HepG2 (cell line): ENCODE results near the gene RPL3. TPM values are rescaled to one million over a fixed set of nuclear protein-coding genes. Genes with fewer than 3 reads are reported as not detected.

Experiments
- ATAC-seq: fragments of 200-7000 bp; cut with Tn5 transposase; 3 replicates; pipeline ENCODE4 v1.9.1; 2020; ENCODE audit warnings: mild to moderate bottlenecking, moderate library complexity
- BruUV-seq: library from RNA; stranded (reverse); fragments of 400-500 nt; replicated peaks from 2 replicates; lab custom pipeline; 2021; lab: Mats Ljungman, UMichigan
- CTCF ChIA-PET: fragments of 300-600 bp; formaldehyde crosslinking; extraction: SDS; loops from one replicate; lab custom pipeline; 2021; ENCODE audit warnings: low total read pairs, inconsistent platforms, low intra/inter-chr PET ratio; lab: Yijun Ruan, JAX
- POLR2A ChIA-PET: fragments of 350-600 bp; sonication (Branson Sonifier 250); formaldehyde crosslinking; loops from one replicate; lab custom pipeline; 2020; ENCODE audit warnings: antibody characterized with exemption, inconsistent platforms; lab: Yijun Ruan, JAX
- DNase-seq: peaks from one replicate; pipeline ENCODE4 v3.0.0-alpha.2; 2015; ENCODE audit warnings: low spot score
- FAIRE-seq: peaks from 3 replicates; lab custom pipeline; 2011; peaks lifted over from hg19 to GRCh38; lab: Jason Lieb, UNC
- H2AFZ ChIP-seq: one replicate; pipeline ENCODE4 v1.6.1; 2011; ENCODE audit warnings: low read length, inconsistent platforms
- H3K27ac ChIP-seq: fragments of 300-600 bp; 3 replicates; pipeline ENCODE4 v1.8.0; 2011; ENCODE audit warnings: mixed run types, mild to moderate bottlenecking, mixed read lengths, low read length, inconsistent platforms; ENCODE audit not compliant: insufficient read depth; ENCODE audit errors: extremely low read length
- H3K27me3 ChIP-seq, 2 experiments: fragments of 200-600 bp in 1 of 2; 2 replicates in 1 of 2; 3 replicates in 1 of 2; pipeline versions ENCODE4 v1.6.0 to v1.8.0; 2011; ENCODE audit warnings: low read length in 2 of 2, mild to moderate bottlenecking in 2 of 2, moderate library complexity in 2 of 2, inconsistent platforms in 1 of 2; ENCODE audit not compliant: insufficient read depth in 2 of 2, control insufficient read depth in 1 of 2
- H3K36me3 ChIP-seq, 2 experiments: fragments of 200-600 bp in 1 of 2; replicated peaks in 1 of 2; 2 replicates in 1 of 2; 3 replicates in 1 of 2; pipeline versions ENCODE4 v1.5.1 to v1.8.0; 2011; ENCODE audit warnings: low read length in 2 of 2, inconsistent platforms in 1 of 2; ENCODE audit not compliant: insufficient read depth in 2 of 2, control insufficient read depth in 1 of 2
- H3K4me1 ChIP-seq: 2 replicates; pipeline ENCODE4 v1.5.1; 2012; ENCODE audit warnings: low read length, inconsistent platforms; ENCODE audit not compliant: insufficient read depth
- H3K4me2 ChIP-seq: 2 replicates; pipeline ENCODE4 v1.6.0; 2011; ENCODE audit warnings: low read depth, low read length, inconsistent platforms
- H3K4me3 ChIP-seq, 3 experiments: fragments of 200-600 bp in 1 of 3; sonication (generic), shearing (Covaris generic) in 1 of 3; replicated peaks in 1 of 3; 2 replicates each; pipeline ENCODE4 v1.5.1; 2011 to 2016; ENCODE audit warnings: low read length in 3 of 3, inconsistent platforms in 2 of 3, low read depth in 2 of 3, mild to moderate bottlenecking in 2 of 3, control low read depth in 1 of 3, mixed read lengths in 1 of 3; ENCODE audit not compliant: insufficient read depth in 1 of 3
- H3K79me2 ChIP-seq: one replicate; pipeline ENCODE4 v1.6.1; 2011; ENCODE audit warnings: low read length, inconsistent platforms; ENCODE audit not compliant: insufficient read depth
- H3K9ac ChIP-seq: 2 replicates; pipeline ENCODE4 v1.6.0; 2011; ENCODE audit warnings: mild to moderate bottlenecking, low read depth, low read length, inconsistent platforms; ENCODE audit not compliant: insufficient read depth
- H3K9me3 ChIP-seq: 2 replicates; pipeline ENCODE4 v1.5.1; 2012; ENCODE audit warnings: mild to moderate bottlenecking, low read length
- H4K20me1 ChIP-seq: 2 replicates; pipeline ENCODE4 v1.6.0; 2011; ENCODE audit warnings: inconsistent platforms, mild to moderate bottlenecking, low read length, moderate library complexity; ENCODE audit not compliant: insufficient read depth
- ATF2 ChIP-seq: sonication (generic); formaldehyde crosslinking; IDR thresholded peaks from 2 replicates; pipeline ENCODE4 v1.4.0; 2020; ENCODE audit warnings: missing genetic modification reagents
- EEA1 ChIP-seq: sonication (generic); formaldehyde crosslinking; IDR thresholded peaks from 2 replicates; pipeline ENCODE4 v1.5.1; 2020; ENCODE audit warnings: mild to moderate bottlenecking, missing genetic modification reagents, borderline replicate concordance
- GTF2F1 ChIP-seq: fragments of 150-350 bp; IDR thresholded peaks from 2 replicates; pipeline ENCODE4 v1.6.1; 2014; ENCODE audit warnings: low read length
- HIVEP1 ChIP-seq: sonication (generic); formaldehyde crosslinking; IDR thresholded peaks from 2 replicates; pipeline ENCODE4 v1.4.0; 2020; ENCODE audit warnings: mild to moderate bottlenecking, missing genetic modification reagents
- HMG20A ChIP-seq: IDR thresholded peaks from 2 replicates; pipeline ENCODE4 v1.6.1; 2016; ENCODE audit warnings: borderline replicate concordance
- MAZ ChIP-seq, 2 experiments: sonication (generic) in 1 of 2; formaldehyde crosslinking in 1 of 2; IDR thresholded peaks; 2 replicates each; pipeline versions ENCODE4 v1.5.0 to v1.6.1; 2012 to 2020; ENCODE audit warnings: low read depth in 2 of 2, mild to moderate bottlenecking in 2 of 2, borderline replicate concordance in 1 of 2, improper control_type of control experiment in 1 of 2, low read length in 1 of 2, missing genetic modification reagents in 1 of 2, moderate library complexity in 1 of 2
- RFX3 ChIP-seq: IDR thresholded peaks from 2 replicates; pipeline ENCODE4 v1.6.1; 2016; ENCODE audit warnings: missing biosample characterization, missing genetic modification reagents
- RORA ChIP-seq: sonication (generic); formaldehyde crosslinking; IDR thresholded peaks from 2 replicates; pipeline ENCODE4 v1.5.0; 2020; ENCODE audit warnings: mild to moderate bottlenecking, missing genetic modification reagents, moderate library complexity
- RXRB ChIP-seq: IDR thresholded peaks from 2 replicates; pipeline ENCODE4 v1.6.1; 2016; ENCODE audit warnings: borderline replicate concordance, missing genetic modification reagents, missing compliant biosample characterization
- SAP130 ChIP-seq: IDR thresholded peaks from 2 replicates; pipeline ENCODE4 v1.6.1; 2016; ENCODE audit warnings: low read depth
- TGIF2 ChIP-seq: IDR thresholded peaks from 2 replicates; pipeline ENCODE4 v1.6.1; 2016; ENCODE audit warnings: control low read depth, missing compliant biosample characterization
- ZBTB7A ChIP-seq: sonication (generic); formaldehyde crosslinking; IDR thresholded peaks from 2 replicates; pipeline ENCODE4 v1.8.0; 2022; ENCODE audit warnings: mild to moderate bottlenecking, missing genetic modification reagents
- ZNF451 ChIP-seq: sonication (generic); formaldehyde crosslinking; IDR thresholded peaks from 2 replicates; pipeline ENCODE4 v1.5.0; 2020; ENCODE audit warnings: mild to moderate bottlenecking, missing genetic modification reagents
- ZNF7 ChIP-seq: IDR thresholded peaks from 2 replicates; pipeline ENCODE4 v1.6.1; 2016; ENCODE audit warnings: missing biosample characterization, missing genetic modification reagents
- ZSCAN30 ChIP-seq: sonication (generic); formaldehyde crosslinking; IDR thresholded peaks from 2 replicates; pipeline ENCODE4 v1.5.0; 2020; ENCODE audit warnings: mild to moderate bottlenecking, missing genetic modification reagents
- WGBS: methylation state at CpG from one replicate; pipeline ENCODE4 v1.1.6; 2017; ENCODE audit warnings: low lambda C conversion rate; 5-methylcytosine and 5-hydroxymethylcytosine counted together
- in situ Hi-C: cut with HindIII; loops from 2 replicates; pipeline ENCODE4 v1.10.0; 2017; ENCODE audit warnings: low pct_unique_long_range_greater_than_20kb; ENCODE audit not compliant: extremely low pct_ligation_motif_present
- intact Hi-C: fragments of 100-400 bp; cut with micrococcal nuclease; formaldehyde crosslinking; loops from one replicate; pipeline ENCODE4 v1.10.0; 2022; ENCODE audit not compliant: unreplicated experiment
- polyA plus RNA-seq, 8 experiments: library from polyadenylated mRNA; depleted of rRNA in 3 of 8; stranded (reverse) in 7 of 8; unstranded in 1 of 8; fragments of >200 nt; fragmentation: Illumina TruSeq in 4 of 8; extraction: Trizol in 4 of 8; gene quantifications; 2 replicates each; pipeline versions ENCODE4 v1.2.1 to v1.2.3, GENCODE V29; 2011 to 2016; ENCODE audit warnings: low read depth in 4 of 8, missing spikeins in 1 of 8, mixed read lengths in 1 of 8; ENCODE audit not compliant: insufficient read depth in 1 of 8
- total RNA-seq, 5 experiments: library from RNA; depleted of rRNA; stranded (reverse); fragments of >200 nt; fragmentation: Illumina TruSeq; extraction: Trizol; gene quantifications; 2 replicates each; pipeline ENCODE4 v1.2.3, GENCODE V29; 2016; ENCODE audit warnings: low read depth in 1 of 5
- TF ChIP-seq, protein P1 (sequence below): sonication (generic); formaldehyde crosslinking; IDR thresholded peaks from 2 replicates; pipeline ENCODE4 v1.4.0; 2020; ENCODE audit warnings: mild to moderate bottlenecking, missing genetic modification reagents

The RPL3 gene
- total and polyA plus RNA-seq, 2 of the 13 experiments (the other 11 are each of a cell fraction or from before 2014, with no cell fraction given): 1,051 to 3,279 TPM

- H4K20me1 ChIP-seq: no peaks in the 10 kb centered on the region
- in situ Hi-C loops (no loop called here), intact Hi-C loops (loop anchor here (5.0 kb wide), 1 partner anchor 35 kb away; no protein-coding TSS in a partner anchor)
- no peaks in the 10 kb centered on the region for H3K9me3 ChIP-seq
- H3K79me2 ChIP-seq: no peaks in the 10 kb centered on the region
- no peak for ATAC-seq
- no peaks in the 10 kb centered on the region; a peak in 2 of 5 replicates for H3K27me3 ChIP-seq
- no peak overlapping the region for H2AFZ ChIP-seq
- no TSS peak for BruUV-seq
- no peak for DNase-seq
- H3K36me3 ChIP-seq: no peaks in the 10 kb centered on the region
- POLR2A ChIA-PET: interaction anchor here (1.2 to 4.1 kb wide), 3 partner anchors 10 to 16 kb away, joined by 3 to 55 read pairs (median 14); partner anchors contain the start of gene RPL3
- 28% methylated on average over 6 of the region's 7 CpGs for WGBS
- no peak overlapping the region for H3K9ac ChIP-seq
- FAIRE-seq: no peak
- H3K4me3 ChIP-seq: no peak overlapping the region
- peaks cover 88% of the 10 kb centered on the region for H3K4me1 ChIP-seq
- H3K4me2 ChIP-seq: no peak overlapping the region
- CTCF ChIA-PET: interaction anchor here (0.8 kb wide), 1 partner anchor 166 kb away, joined by 3 read pairs; no protein-coding TSS in a partner anchor
- no peak overlapping the region for H3K27ac ChIP-seq
- TF ChIP-seq HIVEP1 (CRISPR knock-in tag): no peak
- no peak for TF ChIP-seq EEA1
- TF ChIP-seq, protein P1, sequence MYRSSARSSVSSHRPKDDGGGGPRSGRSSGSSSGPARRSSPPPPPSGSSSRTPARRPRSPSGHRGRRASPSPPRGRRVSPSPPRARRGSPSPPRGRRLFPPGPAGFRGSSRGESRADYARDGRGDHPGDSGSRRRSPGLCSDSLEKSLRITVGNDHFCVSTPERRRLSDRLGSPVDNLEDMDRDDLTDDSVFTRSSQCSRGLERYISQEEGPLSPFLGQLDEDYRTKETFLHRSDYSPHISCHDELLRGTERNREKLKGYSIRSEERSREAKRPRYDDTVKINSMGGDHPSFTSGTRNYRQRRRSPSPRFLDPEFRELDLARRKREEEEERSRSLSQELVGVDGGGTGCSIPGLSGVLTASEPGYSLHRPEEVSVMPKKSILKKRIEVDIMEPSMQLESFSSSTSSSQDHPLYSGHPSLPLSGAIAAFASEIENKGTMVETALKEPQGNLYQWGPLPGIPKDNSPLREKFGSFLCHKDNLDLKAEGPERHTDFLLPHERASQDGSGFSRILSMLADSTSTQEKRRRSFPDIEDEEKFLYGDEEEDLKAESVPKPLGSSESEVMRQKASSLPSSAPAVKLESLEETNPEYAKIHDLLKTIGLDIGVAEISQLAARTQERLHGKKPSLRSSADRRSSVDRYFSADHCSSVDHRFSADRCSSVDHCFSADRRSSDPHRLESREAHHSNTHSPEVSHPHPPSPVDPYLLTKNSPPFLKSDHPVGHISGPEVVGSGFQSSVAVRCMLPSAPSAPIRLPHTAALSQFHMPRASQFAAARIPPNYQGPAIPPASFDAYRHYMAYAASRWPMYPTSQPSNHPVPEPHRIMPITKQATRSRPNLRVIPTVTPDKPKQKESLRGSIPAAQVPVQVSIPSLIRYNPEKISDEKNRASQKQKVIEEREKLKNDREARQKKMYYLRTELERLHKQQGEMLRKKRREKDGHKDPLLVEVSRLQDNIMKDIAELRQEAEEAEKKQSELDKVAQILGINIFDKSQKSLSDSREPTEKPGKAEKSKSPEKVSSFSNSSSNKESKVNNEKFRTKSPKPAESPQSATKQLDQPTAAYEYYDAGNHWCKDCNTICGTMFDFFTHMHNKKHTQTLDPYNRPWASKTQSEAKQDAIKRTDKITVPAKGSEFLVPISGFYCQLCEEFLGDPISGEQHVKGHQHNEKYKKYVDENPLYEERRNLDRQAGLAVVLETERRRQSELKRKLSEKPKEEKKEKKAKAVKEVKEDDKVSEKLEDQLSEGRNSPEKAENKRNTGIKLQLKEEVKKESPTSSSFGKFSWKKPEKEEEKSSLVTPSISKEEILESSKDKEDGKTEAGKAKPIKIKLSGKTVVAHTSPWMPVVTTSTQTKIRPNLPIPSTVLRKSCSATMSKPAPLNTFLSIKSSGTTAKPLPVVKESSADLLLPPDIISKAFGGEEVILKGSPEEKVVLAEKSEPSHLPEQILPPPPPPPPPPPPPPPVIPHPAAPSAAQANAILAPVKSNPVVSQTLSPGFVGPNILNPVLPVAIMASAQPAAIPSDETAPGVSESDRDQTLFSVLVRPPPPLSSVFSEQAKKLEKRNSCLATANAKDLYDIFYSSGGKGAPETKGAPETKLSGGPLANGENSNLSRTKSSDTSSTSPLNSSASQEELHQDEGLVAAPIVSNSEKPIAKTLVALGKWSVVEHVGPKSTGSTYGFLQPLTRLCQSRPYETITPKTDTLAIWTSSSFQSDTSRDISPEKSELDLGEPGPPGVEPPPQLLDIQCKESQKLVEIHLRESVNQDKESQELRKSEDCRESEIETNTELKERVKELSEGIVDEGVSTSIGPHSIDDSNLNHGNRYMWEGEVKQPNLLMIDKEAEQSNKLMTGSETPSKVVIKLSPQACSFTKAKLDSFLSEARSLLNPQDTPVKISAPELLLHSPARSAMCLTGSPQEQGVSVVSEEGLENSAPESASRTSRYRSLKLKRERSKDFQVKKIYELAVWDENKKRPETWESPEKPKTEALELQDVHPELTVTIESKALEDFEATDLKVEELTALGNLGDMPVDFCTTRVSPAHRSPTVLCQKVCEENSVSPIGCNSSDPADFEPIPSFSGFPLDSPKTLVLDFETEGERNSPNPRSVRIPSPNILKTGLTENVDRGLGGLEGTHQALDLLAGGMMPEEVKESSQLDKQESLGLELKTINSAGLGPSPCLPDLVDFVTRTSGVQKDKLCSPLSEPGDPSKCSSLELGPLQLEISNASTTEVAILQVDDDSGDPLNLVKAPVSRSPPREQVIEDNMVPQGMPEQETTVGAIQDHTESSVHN (CRISPR knock-in tag): no peak
- no peak for TF ChIP-seq MAZ (IDR thresholded peaks at IDR 0.05; ENCODE audit: borderline replicate concordance, low read depth, low read length)
- TF ChIP-seq MAZ (CRISPR knock-in tag; IDR thresholded peaks at IDR 0.05; ENCODE audit: low read depth): no peak
- no peak for TF ChIP-seq ATF2
- TF ChIP-seq RXRB (CRISPR knock-in tag): no peak
- no peak for TF ChIP-seq ZBTB7A (CRISPR knock-in tag)
- no peak for TF ChIP-seq GTF2F1
- no peak for TF ChIP-seq TGIF2 (CRISPR knock-in tag)
- 0 out of 2 replicates have a peak, but pooled peaks have one; percentile 5 for TF ChIP-seq SAP130
- TF ChIP-seq HMG20A (CRISPR knock-in tag): no peak
- TF ChIP-seq ZNF7 (CRISPR knock-in tag): no peak
- no peak for TF ChIP-seq ZSCAN30
- peak; percentile 75 for TF ChIP-seq RFX3 (CRISPR knock-in tag)
- no peak for TF ChIP-seq RORA (CRISPR knock-in tag)
- no peak for TF ChIP-seq ZNF451 (CRISPR knock-in tag)
These were observed 17.5 kb downstream of the RPL3 start for GRCh38 chr22:39301926-39302325.
